GM12872 (cell line): ENCODE data around the gene RTN3.

Source experiments
- CTCF ChIP-seq: IDR thresholded peaks from 3 replicates; pipeline ENCODE4 v1.5.1; 2011; ENCODE audit warnings: low read depth, mild to moderate bottlenecking, low read length, moderate library complexity; ENCODE audit not compliant: insufficient read depth

Gene RTN3

DNA sequence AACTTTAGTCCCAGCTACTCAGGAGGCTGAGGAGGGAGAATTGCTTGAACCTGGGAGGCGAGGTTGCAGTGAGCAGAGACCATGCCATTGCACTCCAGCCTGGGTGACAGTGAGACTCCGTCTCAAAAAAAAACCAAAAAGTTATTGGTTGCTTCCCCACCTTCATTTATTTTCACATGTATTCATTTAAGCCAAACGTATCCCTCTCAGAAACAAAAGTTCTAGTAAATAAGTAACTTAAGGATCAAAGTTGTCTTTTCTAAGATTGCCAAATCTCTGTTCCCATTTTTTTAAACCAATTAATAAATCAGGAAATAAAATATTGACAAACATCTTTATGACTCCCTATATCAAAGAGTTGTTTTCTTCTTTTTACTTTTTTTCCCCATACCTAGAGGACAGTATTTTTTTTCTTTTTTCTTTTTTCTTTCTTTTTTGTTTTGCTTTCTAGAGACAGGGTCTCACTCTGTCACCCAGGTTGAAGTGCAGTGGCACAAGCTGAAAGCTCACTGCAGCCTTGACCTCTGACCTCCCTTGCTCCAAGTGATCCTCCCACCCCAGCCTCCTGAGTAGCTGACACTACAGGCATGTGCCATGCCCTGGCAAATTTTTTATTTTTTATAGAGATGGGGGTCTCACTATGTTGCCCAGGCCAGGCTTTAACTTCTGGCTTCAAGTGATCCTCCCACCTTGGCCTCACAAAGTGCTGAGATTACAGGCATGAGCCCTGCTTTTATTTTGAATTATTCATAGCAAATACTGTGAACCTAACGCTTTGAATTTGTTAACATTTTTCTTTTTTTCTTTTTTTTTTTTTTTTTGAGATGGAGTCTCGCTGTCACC lies 75.8 kb downstream of the RTN3 start:
- TF ChIP-seq CTCF = no peak

DNA sequence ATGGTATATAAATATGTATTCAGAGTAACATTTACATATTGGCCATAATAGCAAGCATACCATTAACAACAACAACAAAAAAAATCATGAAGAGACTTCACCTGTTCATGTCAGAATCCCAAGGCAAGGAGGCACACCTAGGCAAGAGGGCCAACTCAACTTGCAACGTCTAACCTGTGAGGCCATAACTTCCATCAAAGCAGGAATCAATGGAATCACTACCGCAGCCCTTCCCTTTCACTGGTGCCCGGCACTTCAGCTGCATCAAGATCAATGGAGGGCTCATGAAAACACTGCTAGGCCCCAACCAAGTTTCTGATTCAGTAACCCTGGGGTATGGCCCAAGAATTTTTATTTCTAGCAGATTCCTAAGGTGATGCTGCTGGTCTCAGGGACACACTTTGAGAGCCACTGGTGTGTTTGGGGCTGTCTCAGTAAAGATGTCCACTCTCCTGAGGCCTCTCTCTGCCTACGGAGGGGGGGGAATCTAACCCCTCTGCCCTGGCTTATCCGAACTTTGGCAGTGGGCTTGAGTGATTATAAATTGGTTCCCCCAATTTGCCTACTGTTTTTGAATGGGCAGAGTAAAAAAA lies 79.3 kb downstream of the RTN3 start:
- TF ChIP-seq CTCF = no peak

DNA sequence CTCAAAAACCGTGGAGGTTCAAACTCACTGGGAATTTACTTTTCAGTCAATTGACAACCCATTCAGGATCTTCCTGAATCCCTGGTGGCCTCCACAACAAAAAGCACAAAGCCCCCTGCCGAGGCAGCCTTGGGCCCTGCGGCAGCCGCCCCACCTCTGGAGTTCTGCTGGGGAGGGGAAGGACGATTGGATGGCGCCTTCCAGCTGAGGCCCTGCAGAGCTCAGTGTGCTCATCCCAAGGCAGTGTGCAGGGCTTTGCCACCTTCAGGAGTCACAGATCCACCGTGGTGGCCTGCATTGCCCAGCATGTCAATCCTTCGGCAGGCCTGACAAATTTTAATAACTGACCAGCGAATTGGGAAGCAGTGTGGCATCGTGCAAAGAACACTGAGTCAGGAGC lies 79.9 kb downstream of the RTN3 start:
- no peak for TF ChIP-seq CTCF

DNA sequence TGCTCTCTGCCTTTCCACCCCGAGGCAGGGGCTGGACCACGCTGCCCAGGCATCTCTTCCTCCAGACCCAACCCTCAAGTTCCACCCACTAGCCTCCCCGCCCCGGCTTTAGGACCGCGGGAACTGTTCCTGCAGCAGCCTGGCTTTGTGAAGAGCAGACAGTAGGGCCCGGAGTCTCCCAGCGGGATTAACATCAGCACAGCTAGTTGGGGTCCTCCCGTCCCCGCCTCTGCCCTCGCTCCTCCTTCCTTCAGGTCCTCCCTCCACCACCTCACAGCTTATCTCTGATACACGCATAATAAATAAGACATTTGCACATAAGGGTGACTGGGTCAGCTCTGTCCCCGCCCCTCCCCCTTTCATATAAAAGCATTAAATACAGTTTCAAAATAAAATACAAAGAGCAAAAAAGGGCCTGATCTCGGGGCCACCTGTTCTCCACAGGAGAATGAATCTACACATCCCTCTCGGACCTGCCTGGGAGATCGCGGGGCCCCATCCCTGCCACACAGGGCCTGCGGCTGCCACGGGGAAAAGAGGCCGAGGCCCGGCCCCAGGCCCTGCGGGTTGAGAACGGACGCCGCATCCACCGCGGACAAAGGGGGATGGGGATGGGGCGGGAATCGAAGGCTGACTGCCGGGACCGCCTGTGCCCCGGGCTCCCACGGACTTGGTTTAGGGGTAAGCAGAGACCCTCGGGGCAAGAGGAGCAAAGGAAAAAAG lies 80.8 kb downstream of the RTN3 start:
- no peak for TF ChIP-seq CTCF

DNA sequence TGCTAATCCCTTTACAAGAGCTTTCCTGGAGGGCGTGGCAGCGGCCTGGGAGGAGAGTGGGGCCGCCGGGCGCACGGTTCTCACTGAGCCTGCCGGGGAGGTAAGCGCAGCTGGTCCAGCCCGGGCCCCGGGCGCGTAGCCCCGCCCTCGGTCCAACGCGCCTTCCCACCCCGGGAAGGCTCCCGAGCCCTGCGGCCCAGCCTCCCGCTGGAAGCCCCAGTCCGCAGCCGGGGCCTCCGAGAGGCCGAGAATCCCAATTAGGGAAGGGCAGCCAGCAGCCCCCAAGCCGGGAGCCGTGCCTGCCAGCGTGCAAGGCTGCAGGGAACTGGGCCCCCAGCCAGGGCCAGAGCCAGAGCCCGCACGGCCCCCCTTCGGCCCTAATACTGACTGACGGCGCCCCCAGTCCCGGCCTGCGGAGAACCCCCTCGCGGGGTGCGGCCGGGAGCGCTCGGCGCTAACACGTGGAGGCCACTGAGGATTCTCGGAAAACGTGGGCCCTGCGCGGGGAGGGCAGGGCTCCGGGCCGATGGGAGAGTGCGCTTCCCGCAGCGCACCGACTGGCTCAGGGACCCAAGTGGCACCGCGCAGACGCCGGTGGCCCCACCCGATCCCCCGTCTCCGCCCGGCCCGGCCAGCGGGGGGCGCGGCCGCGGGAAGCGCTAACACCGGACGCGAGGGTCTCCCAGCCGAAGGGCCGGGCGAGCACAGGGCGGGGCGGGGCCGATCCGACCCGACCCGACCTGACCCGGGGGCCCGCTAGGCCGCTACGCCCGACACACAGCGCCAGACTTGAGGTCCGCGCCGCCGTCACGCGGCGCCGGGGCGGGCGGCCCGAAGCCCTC lies 81.6 kb downstream of the RTN3 start:
- TF ChIP-seq CTCF = no peak

GRCh38 chr11:63763496-63764339 lies 82.4 kb downstream of the RTN3 start:
- TF ChIP-seq CTCF = no peak
